Stimulated activated CD4-positive, alpha-beta T cell treated with anti-CD3 and anti-CD28 coated beads, Interleukin-15, amount 100 ng/mL, for 48 hours (primary cell): Measurements from ENCODE around the gene TAF1C.
"Not testable (repeated sequence)": the region's sequence is repeated elsewhere in the genome, so short reads cannot be mapped to it uniquely, and the experiment has no call there.

Experiments
- DNase-seq, 2 donors: peaks; one replicate each; pipeline ENCODE4 v3.0.0-alpha.2; 2020; ENCODE audit warnings: low read depth in 2 of 2

TAF1C gene

DNA sequence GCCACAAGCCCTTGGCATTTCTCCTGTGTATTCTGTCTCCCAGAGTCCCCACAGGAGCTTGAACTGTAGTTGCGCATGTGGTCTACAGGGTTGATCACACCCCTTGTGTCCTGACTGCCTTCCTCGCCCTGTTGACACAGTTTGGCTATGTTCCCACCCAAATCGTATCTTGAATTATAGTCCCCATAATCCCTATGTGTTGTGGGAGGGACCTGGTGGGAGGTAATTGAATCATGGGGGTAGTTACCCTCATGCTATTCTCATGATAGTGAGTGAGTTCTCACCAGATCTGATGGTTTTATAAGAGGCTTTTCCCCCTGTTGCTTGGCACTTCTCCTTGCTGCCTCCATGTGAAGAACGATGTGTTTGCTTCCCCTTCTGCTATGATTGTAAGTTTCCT is 25.3 kb upstream of the TAF1C start:
- DNase-seq = no peak

DNA sequence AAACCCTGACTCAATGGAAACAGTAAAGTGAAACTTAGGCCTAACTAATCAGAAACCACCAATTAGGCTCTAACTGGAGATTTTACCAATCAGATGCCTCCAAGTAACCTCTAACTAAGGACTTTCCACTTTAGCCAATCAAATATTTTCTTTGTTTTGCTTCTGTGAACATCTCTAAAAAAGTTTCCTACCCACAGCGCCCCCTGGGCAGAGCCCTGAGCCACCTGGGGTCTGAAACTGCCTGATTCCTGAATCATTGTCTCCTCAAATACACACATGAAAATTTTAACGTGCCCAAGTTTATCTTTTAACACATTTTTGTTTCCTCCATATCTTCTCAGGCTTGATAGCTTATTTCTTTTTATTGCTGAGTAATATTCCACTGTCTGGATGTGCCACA is 23.1 kb upstream of the TAF1C start:
- no peak for DNase-seq

DNA sequence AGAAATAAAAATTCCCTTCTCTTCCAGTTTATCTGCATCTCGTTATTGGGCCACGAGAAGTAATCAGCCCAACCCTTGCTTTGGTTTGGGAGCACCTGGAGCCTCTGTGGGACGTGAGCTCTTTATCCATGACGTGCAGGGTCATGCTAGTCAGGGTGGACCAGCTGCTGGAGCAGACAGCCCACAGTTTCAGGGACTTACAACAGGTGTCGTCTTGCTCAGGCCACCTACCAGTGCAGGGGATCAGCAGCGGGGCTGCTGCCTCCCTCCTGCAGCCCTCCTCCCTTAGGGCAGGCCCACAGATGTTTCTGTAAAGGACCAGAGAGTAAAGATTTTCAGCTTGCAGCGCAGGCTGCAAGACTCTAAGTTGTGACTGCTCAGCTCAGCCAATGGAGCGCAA is 21.0 kb upstream of the TAF1C start:
- DNase-seq = no peak

DNA sequence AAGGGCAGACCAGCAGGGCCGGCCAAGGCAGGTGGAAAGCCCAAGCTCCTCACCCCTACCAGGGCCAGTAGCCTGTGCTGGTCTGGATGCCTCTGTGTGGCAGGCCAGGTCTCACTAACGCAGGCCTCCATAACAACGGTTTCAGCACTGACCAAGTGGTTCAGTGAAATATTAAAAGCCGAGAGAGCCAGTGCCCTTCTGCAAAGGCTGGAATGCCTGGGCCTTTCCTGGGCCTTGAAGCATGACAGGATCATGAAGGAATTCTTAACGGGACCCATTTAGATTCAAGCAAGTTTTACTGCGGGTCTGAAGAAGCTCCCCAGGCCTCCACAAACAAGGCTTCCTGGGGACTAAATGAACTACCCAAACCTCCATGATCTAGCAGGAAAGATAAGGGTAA is 20.4 kb upstream of the TAF1C start:
- DNase-seq = no peak

DNA sequence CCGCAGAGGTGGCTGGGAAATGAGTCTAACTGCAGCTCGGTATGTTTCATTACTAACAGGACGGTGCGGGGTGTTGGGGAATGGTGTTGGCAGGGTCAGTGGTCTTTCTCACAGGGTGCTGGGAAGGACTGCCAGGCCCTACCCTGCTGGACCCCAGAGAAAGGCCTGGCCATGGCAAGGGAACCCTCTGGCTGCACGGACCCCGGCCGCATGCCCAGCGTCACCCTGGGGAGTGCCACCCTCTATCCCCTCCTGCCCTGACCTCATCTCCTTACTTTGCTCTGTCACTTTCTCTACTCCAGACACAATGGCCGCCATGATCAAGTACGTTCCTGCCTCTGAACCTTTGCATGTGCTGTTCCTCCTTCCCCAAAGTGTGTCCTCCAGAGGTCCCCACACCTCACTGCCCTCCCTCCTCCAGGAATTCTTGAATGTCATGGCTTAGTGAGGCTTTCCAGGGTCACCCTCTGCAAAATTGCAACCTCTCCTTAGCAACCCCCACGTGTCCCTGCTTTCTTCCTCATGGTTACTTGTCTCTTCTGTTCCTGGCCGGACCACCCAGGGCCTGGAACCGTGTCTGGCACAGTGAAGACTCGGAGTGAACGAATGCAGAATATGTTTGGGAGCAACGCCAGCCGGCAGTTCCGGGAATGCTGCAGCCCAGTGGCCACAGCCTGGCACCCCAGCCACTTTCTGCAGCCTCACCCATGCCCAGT is 19.3 kb upstream of the TAF1C start:
- DNase-seq = no peak

DNA sequence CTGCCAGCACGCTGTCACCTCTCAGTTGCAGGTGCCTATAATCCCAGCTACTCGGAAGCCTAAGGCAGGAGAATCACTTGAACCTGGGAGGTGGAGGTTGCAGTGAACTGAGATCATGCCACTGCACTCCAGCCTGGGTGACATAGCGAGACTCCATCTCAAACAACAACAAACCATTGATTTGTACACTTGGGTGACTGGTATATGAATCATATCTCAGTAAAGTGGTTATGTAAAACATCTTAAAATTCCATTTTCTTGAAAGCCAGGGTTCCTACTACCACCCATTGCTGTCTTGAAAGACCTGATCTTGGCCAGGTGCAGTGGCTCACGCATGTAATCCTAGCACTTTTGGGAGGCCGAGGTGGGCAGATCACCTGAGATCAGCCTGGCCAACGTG is 18.3 kb upstream of the TAF1C start:
- not testable (repeated sequence) for DNase-seq

DNA sequence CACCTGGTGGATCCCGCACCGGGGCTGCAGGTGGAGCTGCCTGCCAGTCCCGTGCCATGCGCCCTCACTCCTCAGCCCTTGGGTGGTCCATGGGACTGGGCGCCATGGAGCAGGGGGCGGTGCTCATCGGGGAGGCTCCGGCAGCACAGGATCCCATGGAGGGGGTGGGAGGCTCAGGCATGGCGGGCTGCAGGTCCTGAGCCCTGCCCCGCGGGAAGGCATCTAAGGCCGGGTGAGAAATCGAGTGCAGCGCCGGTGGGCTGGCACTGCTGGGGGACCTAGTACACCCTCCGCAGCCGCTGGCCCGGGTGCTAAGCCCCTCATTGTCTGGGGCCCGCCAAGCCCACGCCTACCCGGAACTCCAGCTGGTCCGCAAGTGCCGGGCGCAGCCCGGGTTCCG is 17.7 kb upstream of the TAF1C start:
- not testable (repeated sequence) for DNase-seq

DNA sequence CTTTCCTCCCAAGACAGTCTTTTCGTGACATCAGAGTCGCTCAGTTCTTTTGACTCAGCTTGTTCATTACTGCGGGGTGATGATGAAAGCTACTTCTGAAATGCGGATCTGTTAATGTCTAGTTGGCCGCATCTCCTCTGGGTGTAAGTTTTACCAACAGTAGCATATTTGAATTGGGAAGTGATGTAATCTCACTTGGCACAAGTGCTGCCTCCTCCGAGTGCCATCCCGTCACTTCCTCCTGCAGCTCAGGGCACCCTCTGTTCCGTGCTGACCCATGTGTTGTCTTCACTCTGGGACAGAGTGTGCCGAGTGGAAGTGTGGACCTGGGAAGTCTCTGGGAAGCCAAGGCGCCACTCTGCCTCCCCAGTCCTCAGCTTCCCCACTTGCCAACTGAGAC is 13.0 kb upstream of the TAF1C start:
- DNase-seq = no peak

DNA sequence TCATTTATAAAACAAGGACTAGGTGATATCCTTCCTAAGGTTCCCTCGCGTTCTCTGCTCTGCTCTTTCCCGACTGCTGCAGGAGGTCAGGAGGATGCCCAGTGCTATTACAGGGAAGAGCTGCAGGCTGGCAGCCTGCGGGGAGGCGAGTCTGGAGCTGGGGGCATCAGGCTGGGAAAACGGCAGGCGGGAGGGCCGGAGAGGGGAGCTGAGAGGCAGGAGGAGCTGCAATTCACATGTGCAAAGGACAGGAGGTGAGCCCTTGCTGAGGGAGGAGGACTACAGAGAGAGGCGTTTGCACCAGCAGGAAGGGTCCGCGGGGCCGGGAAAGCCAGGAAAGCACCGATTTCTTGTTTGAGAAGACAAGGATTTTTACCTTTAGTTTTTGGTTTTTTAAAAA is 12.2 kb upstream of the TAF1C start:
- no peak for DNase-seq

DNA sequence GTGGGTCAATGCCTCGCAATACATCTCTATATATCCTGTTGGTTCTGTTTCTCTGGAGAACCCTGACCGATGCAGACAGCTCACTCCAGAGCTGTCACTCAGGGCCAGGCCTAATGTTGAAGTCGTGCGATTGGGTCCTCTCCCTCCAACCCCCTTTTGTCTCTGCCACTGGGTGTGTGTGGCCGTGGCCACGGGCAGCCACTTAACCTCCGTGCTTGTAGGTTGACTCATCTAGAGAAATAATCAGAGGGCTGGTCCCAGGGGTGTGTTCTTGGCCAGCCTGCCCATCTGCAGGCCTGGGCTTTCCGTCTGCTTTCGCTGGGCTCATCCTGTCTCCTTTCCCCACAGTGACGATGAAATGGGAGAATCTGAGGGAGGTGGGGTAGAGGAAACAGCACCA is 11.5 kb upstream of the TAF1C start:
- no peak for DNase-seq

DNA sequence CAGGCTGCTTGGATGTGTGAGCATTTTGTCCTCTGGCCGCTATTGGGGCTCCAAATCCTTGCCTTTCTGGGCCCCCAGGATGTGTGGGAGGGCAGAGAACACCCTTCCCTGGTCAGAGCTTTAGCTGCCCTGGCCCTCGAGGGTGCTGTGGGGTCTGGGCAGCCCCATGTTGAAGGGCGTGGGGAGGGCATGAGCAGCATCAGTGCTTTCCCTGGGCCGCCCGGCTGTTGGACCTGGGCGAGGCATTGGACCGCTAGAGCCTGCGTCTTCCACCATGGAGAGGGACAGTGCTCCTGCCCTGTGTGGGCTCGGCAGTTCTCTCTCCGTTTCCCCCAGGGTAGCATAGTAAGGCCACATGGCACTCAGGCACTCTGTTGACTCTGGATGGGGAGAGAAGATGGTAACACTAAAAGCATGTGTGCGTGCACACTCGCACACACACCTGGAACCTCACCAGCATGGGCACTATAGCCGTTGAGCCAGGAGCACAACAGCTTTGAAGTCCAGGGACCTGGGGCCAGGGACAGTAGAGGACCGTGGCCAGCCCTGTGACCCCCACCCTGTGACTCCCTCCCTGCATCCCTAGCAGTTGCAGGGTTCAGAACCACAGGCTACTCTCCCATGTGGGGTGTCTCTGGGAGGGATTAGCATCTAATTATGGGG is 10.7 kb upstream of the TAF1C start:
- DNase-seq = no peak

DNA sequence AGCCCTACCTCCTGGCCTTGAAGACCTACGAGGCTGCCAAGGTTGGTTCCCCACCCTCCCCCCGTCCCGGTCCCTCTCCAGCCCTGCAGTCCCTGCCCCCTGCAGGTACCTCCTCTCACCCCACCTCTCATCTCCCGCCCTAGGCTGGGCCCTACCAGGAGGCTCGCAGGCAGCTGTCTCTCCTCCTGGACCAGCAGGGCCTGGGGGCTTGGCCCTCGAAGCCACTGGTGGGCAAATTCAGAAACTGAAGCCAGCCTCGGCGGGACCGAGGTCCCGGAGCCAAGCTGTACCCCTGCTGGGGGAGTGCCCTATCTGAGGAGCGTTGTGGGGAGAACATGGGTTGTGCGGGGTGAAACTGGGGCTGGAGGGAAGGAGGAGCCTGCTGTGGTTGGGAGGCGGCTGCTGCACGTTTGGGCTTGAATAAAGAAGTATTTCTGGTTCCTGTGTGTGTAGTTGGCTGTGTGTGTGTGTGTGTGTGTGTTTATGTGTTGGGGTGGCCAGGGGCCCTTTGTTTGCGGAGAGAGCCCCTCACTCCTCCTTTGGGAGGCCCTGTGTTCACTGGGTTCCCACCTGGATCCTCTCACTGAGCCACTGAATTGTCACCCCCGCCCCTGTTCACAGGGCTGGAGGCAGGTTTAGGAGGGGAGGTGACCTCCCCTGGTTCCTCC is 10.0 kb upstream of the TAF1C start:
- no peak for DNase-seq

DNA sequence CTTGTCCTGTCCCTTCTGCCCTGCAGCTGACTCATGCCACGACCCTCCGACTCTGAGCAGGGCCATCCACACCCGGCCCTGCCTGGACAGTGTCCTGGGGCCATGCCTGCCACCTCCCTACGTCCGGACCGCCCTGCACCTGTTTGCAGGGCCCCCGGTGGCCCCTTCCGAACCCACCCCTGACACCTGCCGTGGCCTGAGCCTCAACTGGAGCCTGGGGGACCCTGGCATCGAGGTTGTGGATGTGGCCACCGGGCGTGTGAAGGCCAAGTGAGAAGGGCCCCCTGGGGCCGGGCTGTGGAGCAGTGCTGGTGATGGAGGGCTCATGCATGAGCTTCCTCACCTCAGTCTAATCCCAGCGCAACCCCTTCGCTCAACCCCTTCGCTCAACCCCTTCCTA is 9.2 kb upstream of the TAF1C start:
- DNase-seq = no peak

DNA sequence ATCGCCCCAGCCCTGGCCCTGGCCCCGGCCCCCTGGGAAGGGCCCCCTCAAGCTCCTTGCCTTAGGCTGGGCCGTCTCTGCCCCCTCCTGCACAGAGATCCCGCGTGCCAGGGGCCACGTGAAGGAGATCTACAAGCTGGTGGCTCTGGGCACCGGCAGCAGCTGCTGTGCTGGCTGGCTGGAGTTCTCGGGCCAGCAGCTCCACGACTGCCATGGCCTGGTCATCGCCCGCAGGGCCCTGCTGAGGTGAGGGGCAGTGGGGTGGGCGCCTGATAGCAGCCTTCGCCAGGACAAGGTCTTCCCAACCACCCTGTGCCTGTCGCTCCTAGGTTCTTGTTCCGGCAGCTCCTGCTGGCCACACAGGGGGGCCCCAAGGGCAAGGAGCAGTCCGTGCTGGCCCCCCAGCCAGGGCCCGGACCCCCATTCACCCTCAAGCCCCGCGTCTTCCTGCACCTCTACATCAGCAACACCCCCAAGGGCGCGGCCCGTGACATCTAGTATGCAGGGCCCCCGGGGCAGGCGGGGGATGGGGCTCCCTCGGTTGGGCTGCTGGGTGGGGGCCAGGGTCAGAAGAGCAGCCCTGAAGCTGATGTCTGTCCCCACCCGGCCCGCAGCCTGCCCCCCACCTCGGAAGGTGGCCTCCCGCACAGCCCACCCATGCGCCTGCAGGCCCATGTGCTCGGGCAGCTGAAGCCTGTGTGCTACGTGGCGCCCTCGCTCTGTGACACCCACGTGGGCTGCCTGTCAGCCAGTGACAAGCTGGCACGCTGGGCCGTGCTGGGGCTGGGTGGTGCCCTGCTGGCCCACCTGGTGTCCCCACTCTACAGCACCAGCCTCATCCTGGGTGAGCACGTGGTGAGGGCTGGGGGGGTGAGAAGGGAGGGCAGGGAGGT is 8.6 kb upstream of the TAF1C start:
- no peak for DNase-seq

DNA sequence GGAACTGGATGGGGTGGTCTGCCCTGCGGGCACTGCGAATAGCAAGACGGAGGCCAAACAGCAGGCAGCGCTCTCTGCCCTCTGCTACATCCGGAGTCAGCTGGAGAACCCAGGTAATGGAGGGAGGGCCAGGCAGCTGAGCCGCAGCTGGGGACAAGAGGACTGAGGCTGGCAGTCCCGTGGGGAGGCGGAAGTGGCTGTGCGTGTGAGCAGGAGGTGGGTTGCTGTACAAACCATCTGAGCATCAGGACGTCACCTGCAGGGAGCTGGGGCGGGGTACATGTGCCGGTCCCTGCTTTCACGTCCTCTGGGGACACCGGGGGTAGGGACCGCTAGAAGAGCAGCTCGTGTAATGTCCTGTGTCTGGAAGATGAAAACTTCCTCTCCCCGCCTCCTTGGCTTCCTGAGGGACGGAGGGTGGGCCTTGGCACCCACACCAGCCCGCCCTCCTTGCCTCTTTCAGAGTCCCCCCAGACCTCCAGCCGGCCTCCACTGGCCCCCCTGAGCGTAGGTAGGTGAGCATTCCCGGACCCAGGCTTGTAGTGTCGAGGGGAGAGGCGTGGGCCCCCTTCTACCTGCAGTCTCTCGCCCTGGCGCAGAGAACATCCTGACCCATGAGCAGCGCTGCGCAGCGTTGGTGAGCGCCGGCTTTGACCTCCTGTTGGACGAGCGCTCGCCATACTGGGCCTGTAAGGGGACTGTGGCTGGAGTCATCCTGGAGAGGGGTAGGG is 7.8 kb upstream of the TAF1C start:
- DNase-seq = no peak

DNA sequence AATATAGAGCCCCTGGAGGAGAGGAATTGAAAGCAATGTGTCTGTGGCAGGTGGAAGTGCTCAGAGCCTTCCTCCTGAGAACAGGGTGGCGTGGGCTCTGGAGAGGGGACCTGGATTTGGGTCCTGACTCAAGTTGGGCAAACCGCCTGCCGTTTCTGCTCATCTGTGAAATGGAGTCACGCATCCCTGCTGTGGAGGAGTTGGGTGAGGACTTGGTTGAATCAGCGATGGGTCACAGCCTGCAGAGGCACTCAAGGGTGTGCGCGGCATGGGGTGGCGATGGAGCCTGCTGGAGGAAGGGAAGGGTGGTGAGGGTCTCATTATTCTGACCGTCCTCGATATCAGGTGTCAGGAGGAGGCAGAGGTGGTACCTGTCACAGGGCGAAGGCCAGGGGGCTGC is 7.2 kb upstream of the TAF1C start:
- DNase-seq = no peak

DNA sequence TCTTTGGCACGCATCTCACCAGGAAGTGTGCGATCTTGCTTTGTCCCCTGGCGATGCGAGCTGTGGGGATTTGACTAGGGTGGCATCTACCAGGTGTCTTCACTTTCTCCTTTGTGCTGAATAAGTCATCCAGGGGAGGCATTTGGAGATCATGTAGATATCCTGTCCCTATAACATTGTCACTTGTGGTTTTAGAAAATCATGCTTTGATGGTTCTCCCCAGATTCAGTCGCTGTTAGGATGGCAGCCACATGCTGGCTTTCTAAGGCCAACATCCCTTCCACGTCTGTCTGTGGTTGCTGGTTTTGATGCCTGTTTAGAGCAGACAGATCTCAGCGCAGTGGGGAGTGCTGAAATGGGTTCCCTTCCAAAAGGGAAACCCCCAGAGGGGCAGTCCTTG is 6.6 kb upstream of the TAF1C start:
- DNase-seq = no peak

DNA sequence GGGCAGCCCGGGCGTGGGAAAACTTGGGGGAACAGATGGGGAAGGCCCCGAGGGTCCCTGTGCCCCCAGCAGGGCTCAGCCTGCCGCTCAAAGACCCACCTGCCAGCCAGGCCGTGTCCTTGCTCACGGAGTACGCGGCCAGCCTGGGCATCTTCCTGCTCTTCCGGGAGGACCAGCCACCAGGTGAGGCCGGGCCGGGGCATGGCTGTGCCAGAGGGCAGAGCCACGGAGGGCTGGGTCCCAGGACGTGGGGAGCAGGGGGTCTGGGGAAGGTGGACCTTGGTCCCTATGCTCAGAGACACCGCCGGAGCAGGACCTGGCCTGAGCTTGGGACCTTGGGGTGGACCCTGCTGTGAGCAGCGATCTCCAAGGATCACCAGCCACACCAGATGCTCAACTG is 4.6 kb upstream of the TAF1C start:
- DNase-seq = no peak

DNA sequence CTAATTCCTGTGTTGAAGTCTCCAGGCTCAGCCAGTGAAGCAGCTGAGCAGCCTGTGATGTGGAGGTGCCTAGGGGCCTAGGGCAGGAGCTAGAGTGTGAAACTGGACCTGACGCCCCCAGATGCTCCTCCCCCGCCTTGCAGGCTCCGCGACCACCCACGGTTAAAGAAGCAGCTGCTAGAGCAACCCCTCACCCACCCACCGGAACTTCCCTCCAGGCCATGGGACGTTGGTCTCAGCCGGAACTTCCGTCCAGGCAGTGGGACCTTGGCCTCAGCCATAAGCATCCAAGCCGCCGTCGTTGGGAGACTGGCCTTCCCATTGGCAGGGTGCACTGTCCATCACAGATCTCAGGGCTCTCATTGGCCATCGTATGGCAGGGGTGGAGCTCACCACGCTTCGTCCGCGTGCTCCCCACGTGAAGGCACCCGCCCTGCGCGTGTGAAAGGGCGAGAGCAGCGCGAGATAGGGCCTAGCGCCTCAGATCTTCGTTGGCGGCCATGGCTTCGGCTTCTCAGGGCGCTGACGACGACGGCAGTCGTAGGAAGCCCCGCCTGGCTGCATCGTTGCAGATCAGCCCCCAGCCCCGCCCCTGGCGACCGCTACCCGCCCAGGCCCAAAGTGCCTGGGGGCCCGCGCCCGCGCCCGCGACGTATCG is 4.0 kb upstream of the TAF1C start, which contains the start of gene ADAD2:
ADAD2 (plus strand) TSS at position 427 of the 658 bp plus-strand sequence; CDS start at position 501, 74 bp downstream.
- DNase-seq = no peak

DNA sequence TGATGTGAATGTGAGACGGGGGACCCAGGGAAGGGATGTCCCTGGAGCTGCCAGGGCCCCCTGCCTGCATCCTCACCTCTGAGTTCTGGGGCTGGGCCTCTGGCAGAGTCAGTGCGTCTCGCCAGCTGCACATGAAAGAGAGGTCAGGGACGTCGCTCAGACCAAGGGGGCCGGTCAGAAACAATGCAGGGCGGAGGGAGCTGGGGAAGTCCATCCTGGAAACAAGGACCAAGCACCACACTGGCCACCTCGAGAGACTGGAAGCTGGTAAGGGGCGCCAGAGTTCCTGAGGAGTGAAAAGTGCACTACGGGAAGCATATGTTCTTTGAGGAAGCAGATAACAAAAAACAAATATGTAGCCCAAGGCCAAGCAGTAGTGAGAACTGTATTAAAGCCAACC is 2.1 kb downstream of the TAF1C start:
- DNase-seq = no peak
